Stimulated activated CD4-positive, alpha-beta T cell treated with anti-CD3 and anti-CD28 coated beads, TNF-alpha, amount 100 ng/mL, for 48 hours (primary cell): ENCODE data around the gene GPR143.
"Not testable (repeated sequence)": the region's sequence is repeated elsewhere in the genome, so short reads cannot be mapped to it uniquely, and the experiment has no call there.

ENCODE experiments used
- DNase-seq, 3 donors: peaks; one replicate each; pipeline ENCODE4 v3.0.0-alpha.2; 2020; ENCODE audit warnings: low read depth in 3 of 3

GPR143 gene

DNA sequence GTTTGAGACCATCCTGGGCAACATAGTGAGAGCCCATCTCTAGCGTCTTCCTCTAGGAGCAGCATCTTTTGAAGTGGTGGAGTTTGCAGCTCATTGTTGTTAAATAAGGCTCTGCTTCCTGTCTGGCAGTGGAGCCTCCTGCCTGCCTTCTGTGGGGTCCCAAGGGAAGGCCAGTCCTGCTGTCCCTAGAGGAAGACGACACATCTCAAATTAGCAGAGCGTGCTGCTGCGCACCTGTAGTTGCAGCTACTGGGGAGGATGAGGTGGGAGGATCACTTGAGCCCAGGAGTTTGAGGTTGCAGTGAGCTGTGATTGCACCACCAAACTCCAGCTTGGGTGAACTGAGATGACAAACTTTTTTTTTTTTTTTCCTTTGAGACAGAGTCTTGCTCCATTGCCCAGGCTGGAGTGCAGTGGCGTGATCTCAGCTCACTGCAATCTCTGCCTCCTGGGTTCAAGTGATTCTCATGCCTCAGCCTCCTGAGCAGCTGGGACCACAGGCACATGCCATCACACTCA, 2.7 kb upstream of the GPR143 start:
- DNase-seq = not testable (repeated sequence)

DNA sequence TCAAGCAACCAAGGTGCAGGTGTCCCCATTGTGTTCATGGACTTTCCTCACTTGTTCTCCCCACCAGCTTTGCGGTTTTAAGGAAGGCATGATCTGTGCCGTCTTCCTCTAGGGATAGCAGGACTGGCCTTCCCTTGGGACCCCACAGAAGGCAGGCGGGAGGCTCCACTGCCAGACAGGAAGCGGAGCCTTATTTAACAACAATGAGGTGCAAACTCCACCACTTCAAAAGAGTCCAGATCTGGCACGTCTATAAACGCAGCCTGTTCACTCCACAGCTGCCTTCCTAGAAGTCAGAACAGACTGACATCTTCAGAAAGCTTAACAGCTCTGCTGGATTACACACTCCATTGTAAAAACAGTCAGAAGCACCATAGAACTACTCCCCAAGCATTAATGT, 1.7 kb upstream of the GPR143 start:
- no peak for DNase-seq

DNA sequence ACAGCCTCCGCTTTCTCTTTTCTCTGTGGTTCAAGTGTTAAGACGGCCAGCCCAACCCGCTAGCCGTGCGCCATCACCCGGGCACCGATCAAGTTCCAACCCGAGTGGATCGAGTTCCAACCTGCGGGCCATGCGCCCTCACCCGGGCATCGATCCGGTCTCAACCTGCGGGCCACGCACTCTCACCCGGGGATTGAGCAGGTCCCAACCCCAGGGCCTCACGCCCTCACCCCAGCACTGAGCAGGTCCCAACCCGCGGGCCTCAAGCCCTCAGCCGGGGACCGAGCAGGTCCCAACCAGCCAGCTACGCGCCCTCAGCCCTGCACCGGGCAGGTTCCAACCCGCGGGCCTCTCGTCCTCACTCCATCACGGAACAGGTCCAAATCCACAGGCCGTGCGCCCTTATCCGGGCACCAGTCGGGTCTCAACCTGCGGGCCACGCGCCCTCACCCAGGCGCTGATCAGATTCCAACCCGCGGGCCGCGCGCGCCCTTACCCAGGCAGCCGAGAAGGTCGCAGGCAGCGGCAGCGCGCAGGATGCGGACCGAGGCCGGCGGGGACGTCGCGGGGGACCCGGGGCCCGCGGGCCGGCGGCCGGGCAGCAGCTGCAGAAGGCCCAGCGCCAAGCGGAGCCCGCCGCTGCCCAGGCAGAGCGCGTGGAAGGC, 443 bp downstream of the GPR143 start:
- DNase-seq = no peak

DNA sequence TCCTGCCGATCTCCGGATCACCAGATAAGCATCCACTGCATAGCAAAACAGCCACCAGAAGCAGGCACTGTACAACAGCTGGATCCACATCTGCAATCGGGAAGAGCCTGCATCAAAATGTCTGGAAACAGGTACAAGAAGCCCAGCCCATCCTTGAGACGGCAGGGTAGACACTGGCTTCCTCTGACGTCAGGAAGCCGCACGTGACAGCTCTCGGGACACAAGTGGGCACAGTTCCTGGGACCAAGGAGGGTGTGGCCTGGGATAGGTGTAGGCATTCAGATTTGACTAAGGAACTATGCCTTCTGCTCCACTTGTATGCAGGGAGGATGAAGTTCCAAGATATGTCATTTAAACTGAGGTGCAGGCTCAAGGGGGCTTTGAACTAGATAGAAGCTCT, 6.3 kb downstream of the GPR143 start:
- no peak for DNase-seq

DNA sequence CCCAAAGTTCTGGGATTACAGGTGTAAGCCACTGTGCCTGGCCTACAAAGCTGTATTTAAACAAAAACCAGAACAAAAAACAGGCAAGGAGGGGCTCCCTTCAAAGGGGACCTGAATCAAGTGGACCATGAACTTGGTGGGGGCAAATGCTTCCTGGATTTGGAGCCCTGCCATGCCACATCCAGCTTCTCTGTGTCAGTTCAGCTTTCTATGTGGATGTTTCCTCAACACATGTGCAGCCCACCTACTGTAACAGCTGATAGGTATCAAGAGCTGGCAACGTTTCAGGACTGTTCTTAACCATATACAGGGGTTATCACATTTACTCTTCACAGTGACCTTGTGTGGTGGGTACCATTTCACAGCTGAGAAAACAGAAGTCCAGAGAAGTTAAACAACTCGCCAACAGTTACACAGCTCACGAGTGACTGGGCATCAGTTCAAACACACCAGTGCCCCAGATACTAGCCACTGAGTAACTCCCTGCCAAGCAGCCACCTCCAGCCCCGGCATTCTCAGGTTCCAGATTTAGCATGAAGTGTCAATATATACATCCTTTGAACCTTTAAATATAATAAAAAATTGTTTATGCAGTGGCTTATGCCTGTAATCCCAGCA, 7.5 kb downstream of the GPR143 start:
- no peak for DNase-seq

DNA sequence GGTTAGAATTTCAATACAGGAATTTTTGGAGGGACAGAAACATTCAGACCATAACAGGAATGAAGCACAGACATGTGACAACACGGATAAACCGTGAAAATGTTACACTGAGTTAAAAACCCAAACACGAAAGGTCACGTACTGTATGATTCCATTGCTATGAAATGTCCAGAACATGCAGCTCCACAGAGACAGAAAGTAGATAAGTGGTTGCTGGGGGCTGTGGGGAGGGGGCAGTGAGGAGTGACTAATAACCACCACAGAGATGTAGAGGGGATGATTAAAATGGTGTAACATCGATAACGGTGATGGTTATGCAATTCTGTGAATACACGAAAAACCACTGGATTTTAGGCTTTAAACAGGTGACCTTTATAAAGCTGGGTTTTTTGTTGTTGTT, 8.3 kb downstream of the GPR143 start:
- DNase-seq = no peak

DNA sequence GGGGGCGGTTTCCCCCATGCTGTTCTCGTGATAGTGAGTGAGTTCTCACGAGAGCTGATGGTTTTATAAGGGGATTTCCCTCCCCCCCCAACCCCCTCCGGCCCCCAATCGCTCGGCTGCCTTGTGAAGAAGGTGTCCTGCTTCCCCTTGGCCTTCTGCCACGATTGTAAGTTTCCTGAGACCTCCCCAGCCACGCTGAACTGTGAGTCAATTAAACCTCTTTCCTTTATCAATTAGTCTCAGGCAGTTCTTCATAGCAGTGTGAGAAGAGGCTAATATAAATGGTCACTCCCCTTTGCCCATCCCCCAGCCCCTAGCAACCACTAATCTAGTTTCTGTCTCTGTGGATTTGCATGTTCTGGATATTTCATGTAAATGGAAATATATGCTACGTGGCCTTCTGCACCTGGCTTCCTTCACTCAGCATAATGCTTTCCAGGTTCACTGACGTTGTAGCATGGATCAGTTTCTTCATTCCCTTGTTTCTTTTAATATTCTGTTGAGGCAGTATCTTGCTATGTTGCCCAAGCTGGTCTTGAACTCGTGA, 16.4 kb downstream of the GPR143 start:
- no peak for DNase-seq

DNA sequence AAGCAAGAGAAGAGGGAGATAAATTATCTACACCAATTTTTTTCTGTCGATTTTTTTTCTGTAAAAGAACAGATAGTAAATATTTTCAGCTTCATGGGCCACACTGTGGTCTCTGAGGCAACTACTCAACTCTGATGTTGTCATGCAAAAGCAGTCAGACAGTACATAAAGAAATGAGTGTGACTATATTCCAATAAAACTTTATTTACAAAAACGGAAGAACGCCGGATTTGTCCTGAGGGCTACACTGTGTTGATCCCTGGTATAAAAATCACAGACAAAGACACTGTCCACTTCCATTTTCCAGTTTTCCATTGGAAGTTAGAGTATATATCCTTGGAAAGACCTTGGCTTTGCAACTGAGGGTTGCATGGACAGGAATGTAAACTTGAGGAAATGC, 18.0 kb downstream of the GPR143 start:
- DNase-seq = no peak

DNA sequence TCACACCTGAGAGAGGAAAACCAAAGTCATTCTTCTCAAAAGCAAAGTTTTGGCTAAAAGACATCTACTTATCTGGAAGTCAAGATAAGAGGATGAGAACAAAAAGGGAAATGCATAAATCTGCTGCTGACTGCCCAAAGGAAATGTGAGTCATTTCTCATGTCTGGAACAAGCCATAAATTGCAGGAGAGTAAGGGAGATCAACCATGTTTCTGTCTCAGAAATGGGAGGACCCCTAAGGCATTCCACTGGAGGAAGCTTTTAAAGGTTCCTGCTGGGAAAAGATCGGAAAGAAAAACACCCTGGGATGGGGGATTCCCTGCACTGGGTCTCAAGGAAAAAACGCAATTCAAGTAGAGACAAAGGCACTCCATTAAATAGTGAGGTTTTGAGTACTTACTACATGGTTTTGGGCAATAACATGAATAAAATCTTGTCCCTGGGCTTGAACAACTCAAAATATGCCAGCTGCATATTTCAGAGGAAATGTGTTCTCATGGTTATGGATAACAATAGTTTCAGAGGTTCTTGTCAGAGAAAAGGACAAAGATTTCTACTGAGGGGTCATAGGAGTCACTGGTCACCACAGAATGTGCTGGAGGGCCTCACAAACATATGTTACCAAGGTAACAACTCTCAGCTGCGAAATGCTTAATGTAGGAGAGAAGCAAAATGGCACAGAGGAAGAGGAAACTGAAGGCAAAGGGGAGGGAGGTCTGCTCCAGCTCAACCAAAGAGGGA, 19.3 kb downstream of the GPR143 start:
- DNase-seq = no peak

DNA sequence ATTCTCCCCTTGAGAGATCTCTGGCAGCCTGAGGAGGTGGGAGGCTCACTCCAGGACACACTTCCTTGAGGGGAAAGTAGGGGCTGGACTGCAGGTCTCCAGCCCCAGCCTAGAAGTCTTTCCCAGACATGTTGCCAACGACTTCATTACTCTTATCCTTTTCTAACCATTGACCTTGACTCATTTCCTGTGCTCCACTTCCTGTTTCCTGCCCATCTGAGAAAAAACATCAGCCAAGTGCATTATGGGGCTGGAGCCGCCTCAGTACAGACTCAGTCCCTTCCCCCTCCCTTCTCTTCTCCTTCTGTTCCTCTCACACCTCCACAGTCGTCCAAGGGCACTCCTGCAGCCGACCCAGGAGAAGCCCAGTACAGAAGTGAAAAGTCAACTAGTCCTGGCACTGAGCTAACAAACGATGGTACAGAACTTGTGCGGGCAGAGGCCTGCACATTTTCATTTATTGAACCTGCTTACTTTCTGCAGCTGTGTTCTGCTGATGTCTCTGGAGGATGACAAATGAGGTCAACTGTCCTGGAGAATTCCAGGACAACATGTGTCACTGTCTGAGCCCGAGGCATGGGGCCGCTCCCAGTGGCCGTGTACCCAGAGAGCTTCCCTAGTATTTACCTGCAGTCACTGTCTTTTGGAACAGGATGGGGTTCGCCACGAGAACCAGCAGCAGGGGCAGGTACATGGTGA, 20.1 kb downstream of the GPR143 start:
- no peak for DNase-seq

DNA sequence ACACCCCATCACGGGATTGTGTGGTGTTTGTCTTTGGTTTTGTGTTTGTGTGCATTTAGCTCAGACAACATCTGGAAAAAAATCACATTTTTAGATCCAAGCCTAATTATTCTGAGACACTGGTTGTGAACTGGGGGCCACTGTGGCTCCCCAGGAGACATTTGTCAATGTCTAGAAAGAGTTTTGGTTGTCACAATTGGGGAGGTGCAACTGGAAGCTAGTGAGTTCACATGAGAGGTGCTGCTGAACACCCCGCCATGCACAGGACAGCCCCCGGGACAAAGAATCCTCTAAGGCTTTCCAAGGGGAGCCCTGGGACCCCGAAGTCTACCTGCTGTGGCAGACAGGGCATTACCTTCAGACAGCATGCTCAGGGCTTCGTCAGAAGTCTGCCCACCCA, 26.5 kb downstream of the GPR143 start:
- no peak for DNase-seq

DNA sequence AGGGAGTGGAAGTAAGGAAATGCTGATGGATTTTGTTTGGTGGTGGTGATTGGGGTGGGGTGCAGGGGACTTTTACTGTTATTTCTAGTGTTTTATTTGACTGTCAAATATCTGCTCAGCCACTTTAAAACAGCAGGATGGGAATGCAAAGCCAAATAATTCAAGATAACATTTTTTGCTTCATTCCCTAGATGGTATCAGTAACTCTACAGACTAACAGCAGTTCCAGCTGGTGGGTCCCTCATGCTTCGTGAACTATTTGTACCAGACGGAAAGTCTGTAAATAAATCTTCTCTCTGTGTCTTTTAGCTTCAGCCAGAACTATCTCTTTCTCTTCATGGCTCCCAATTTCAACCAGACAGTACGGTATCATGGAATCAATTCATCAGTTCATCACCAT, 27.5 kb downstream of the GPR143 start:
- DNase-seq = no peak

DNA sequence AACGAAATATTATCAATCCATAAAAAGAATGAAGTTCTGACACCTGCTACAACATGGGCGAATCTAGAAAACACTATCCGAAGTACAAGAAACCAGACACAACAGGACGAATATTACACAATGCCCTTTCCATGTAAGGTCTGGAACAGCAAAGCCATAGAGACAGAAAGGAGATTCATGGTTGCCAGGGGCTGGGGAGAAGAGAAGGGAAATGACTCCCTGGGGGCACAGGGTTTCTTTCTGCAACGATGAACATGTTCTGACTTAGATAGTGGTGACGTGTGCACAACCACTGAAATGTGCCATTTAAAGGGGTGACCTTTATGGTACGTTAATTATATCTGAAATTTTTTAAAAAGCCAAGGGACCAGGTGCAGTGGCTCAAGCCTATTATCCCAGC, 28.3 kb downstream of the GPR143 start:
- no peak for DNase-seq

DNA sequence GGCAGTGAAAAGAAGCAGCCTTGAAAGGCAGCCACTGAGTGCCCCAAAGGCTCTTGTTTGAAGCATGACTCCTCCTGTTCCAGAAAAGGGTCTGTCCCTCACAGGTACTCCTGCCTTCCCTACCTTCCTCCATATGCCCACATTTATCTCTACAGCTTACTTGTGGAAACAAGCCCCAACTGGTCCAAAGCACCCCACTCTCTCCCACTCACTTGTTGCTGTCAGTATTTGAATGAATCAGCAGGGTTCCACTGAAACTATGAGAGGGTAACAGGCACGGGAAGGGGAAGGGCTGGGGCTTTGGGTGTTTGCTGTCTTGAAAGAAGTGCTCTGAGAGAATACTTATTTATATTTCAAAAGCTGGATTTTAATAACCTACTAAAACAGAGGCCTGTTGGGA, 34.9 kb downstream of the GPR143 start:
- DNase-seq = no peak

DNA sequence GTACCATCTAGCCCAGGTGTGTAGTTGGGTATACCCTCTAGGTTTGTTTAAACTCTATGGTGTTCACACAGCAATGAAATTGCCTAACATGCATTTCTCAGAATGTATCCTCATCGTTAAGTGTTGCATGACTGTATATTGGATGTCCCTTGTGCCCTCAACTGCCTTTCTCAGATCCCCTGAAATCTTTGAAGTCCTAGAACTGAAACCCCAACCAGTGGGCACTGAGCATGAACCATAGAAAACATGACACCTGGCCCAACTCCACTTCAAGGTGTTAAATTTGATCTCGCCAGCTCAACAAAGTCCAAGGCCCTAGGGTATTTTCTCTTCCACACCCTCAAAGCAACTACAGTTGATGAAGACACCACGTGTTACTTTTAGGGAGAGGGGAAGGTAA, 35.6 kb downstream of the GPR143 start:
- DNase-seq = no peak

DNA sequence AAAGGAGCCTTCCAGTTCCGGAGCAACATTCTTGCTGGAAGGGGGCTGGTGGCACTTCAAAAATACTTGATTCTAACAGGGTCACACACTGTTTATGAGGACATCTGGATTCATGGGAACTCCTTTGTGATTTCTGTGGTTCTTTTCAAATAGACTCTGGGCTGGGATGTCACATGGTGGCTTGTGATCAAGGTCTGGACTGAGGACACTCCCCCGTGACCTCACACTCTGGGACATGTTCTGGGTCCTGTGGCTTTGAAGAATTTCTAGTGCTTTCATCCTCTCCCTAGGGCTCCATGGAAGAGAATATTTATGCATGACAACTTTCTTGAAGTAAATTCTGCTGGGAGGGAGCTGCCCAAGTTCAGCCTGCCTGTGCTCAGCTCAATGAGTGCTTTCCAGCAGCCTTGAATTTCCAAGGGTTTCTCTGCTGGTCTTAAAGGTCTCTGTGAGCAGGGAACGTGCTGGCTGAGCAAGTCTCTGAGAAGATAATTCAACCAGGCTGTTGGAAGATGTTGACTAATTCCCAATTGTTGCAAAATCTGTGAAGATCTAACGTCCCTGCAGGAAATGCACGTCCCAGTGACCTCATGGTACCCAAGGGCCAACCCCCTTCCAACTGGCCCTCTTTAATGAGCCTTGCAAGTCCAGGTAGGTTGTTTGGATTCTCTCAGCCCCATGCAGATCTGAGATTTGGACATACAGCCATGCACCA, 36.3 kb downstream of the GPR143 start:
- DNase-seq = no peak

DNA sequence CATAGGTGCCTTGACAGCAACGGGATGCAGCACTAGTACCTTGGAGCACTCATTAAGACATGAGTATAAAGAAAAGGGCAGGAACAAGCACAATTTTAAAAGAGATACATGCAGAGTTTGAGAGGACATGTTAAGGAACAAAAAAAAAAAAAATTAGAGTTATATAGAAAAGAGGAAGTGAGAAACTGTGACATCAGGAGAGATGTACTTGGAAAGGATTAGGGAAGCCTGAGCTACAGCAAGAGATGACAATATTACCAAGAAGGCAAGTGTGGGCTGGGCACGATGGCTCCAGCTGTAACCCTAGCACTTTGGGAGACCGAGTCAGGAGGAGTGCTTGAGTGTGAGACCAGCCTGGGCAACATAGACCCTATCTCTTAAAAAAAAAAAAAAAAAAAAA, 37.4 kb downstream of the GPR143 start:
- no peak for DNase-seq

DNA sequence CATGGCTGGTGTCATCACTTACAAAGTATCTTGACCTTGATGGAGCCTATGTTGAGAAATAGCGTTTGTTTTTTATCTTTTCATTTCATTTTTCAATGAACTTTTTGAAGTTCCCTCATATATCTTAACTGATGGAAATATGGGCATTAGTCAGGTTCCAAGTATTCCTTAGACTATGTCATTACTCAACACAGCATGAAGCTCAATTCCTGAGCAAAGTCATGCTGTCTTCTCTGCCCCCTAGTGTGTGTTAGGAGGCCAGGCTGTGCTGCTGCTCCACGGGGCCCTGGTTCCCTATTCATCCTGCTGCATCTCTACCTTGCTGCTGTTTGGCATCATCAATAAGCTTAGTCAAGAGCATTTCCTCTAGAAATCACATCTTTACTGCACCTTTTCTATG, 40.9 kb downstream of the GPR143 start:
- DNase-seq = no peak

DNA sequence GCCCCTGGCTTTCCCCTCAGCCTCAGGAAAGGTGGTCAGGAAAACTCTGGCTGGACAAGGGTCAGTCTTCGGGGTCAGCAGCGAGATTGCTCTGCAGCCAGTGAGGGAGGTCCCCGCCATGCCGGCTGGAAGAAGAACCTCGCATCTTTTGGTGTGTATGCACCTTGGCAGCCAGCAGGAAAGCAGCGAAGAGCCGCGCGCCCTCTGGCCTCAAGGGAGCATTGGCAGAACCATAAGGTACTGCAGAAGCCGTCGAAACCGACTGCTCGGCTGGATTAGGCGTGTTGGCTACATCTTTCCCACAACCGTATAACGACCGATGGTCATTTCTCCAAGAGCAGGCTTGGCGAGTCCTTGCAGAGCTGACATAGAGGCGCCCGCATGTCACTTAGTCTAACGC, 48.3 kb downstream of the GPR143 start:
- DNase-seq = no peak

DNA sequence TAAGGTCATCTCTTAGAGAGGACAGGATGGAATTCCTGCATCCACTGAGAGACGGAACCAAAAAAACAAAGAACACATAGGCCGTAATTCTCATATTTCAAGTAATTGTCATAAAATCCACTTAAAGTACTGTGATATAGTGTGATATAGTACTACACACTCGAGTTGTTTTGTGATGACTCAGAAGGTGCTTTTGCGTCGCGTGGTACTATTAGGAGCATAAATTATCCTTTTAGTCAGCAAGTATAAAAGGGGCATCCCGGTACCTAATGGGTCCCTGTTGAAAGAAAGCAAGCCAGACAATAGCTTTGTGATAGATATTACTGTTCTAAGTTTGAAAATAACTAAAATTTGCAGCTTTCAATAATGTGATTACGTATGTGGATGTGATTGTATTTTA, 55.3 kb downstream of the GPR143 start:
- no peak for DNase-seq

DNA sequence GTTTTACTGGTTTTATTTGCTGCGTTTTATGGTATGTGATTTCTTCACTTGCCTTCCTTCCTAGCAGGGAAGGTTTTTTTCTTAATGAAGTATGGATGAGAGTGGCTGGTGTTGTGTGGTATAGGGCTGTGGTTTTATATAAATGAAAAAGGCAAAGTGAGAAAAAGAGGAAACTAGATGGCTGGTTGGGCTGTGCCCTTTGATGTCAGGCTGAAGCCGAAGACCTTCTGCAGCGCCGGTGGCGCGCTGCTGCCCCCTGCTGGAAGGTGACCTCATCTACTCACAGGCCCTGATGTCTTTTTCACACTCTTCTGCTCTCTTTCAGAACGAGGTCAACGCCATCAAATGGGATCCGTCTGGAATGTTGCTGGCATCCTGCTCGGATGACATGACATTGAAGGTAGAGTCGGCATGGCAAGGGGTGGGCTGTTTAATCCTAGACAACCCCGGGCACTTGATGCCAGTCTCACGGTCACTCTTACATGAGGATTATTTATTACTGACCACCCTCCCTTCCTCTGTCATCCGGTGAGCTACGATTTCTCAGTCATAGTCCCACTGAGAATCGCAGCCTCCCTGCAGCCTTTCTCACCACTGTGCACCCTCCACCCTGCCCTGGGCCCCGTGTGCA, 56.6 kb downstream of the GPR143 start:
- DNase-seq = peak; percentile 36 to 74 (median 44)
